ENCODE measurements around the gene TNNT2. TPM values are rescaled to one million over a fixed set of nuclear protein-coding genes. Genes with fewer than 3 reads are reported as not detected.
A peak's percentile ranks its signal among the peaks of the same experiment; 100 is the strongest.

The TNNT2 gene
- total and polyA plus RNA-seq, 2 of the 8 experiments (the other 6 are each of a cell fraction or from before 2014, with no cell fraction given): 3.1 to 21.0 TPM

GRCh38 chr1:201420608-201421002 lies 43.1 kb upstream of the TNNT2 start:
- H3K4me2 ChIP-seq (ENCODE audit: insufficient read depth in 1 of 2, low read depth in 2 of 2, low read length in 2 of 2): no peak overlapping the region
- H3K27me3 ChIP-seq (replicated peaks in 1 of 4; ENCODE audit: control insufficient read depth in 3 of 4, extremely low read depth in 1 of 4, insufficient read depth in 3 of 4, low read length in 3 of 4): 0 out of 7 replicates have a peak, but pooled peaks cover 0 to 2% (median 0%) of the 10 kb centered on the region in 4 experiments
- 0 out of 2 replicates have a peak overlapping the region, but pooled peaks have one; percentile 55 for H2AFZ ChIP-seq (ENCODE audit: low read length)
- TF ChIP-seq SP1 (IDR thresholded peaks at IDR 0.05; ENCODE audit: low read depth, low read length) (no peak), GABPA (IDR thresholded peaks at IDR 0.05; ENCODE audit: borderline replicate concordance, insufficient read depth, low read length) (no peak), POLR2A (IDR thresholded peaks at IDR 0.05; ENCODE audit: control extremely low read depth in 1 of 2, low read depth in 2 of 2, low read length in 2 of 2) (no peak), RBBP5 (IDR thresholded peaks at IDR 0.05; ENCODE audit: borderline replicate concordance, low read depth, low read length) (no peak), ATF2 (IDR thresholded peaks at IDR 0.05; ENCODE audit: low read length) (no peak), CEBPB (IDR thresholded peaks at IDR 0.05; ENCODE audit: low read depth, low read length) (no peak), CTBP2 (IDR thresholded peaks at IDR 0.05; ENCODE audit: borderline replicate concordance, insufficient read depth, insufficient read length, low read length) (no peak), KDM1A (IDR thresholded peaks at IDR 0.05; ENCODE audit: borderline replicate concordance, low read length) (no peak), TEAD4 (IDR thresholded peaks at IDR 0.05; ENCODE audit: low read depth, low read length) (no peak), HDAC2 (IDR thresholded peaks at IDR 0.05; ENCODE audit: borderline replicate concordance in 1 of 2, low read depth in 2 of 2, low read length in 2 of 2) (no peak), SAP30 (IDR thresholded peaks at IDR 0.05; ENCODE audit: insufficient read depth, insufficient replicate concordance, low read length) (no peak)

More at GRCh38 chr1:201420608-201421002, 43.1 kb upstream of the TNNT2 start:
- no peaks in the 10 kb centered on the region for H3K36me3 ChIP-seq (ENCODE audit: control insufficient read depth in 2 of 4, insufficient read depth in 4 of 4, low read length in 3 of 4)
- no peak overlapping the region for H2BK20ac ChIP-seq (ENCODE audit: low read length)
- H3K4me1 ChIP-seq (replicated peaks in 1 of 4; ENCODE audit: control insufficient read depth in 3 of 4, insufficient read depth in 4 of 4, low read length in 3 of 4): peaks cover 0 to 10% (median 0%) of the 10 kb centered on the region in 4 experiments; a peak in 1 of 7 replicates
- H3K79me2 ChIP-seq (ENCODE audit: control insufficient read depth in 1 of 2, insufficient read depth in 2 of 2, low read length in 2 of 2): no peaks in the 10 kb centered on the region
- ChIA-PET CTCF (ENCODE audit: partially characterized antibody) (interaction anchor here (0.7 to 7.0 kb wide), 8 partner anchors 10 to 108 kb away, joined by 3 to 60 read pairs (median 6); no protein-coding TSS in a partner anchor), POLR2A (ENCODE audit: partially characterized antibody) (interaction anchor here (0.6 to 2.6 kb wide), 3 partner anchors 9 to 16 kb away, joined by 3 to 8 read pairs (median 4); no protein-coding TSS in a partner anchor)
- no peak overlapping the region for H3K4ac ChIP-seq (replicated peaks; ENCODE audit: insufficient read length, low read depth, low read length)
- no peak for FAIRE-seq
- H2BK120ac ChIP-seq (replicated peaks; ENCODE audit: low read depth, low read length): no peak overlapping the region
- H3K23ac ChIP-seq (ENCODE audit: insufficient read length): no peak overlapping the region
- 89% methylated on average over 7 of the region's 7 CpGs; no CpG with 5 or more reads in 1 of the 2 experiments for WGBS, 2 experiments (ENCODE audit: extremely low coverage in 1 of 2, insufficient coverage in 1 of 2, insufficient read length in 1 of 2, insufficient replicate concordance in 2 of 2, low coverage in 1 of 2, low lambda C conversion rate in 2 of 2, missing lambda C conversion rate in 1 of 2)
- H4K5ac ChIP-seq (ENCODE audit: insufficient read length, low read depth, low read length): peak overlapping the region; percentile 60
- no peak overlapping the region for H3K56ac ChIP-seq (replicated peaks; ENCODE audit: insufficient read length, low read depth, low read length)
- H3K18ac ChIP-seq (ENCODE audit: extremely low read depth, low read length): peak overlapping the region; percentile 38
- H3K23me2 ChIP-seq (ENCODE audit: low read depth, low read length): no peaks in the 10 kb centered on the region; the same call in 1 of the 2 replicates
- H2BK5ac ChIP-seq (ENCODE audit: low read depth, low read length): no peak overlapping the region
- no peak overlapping the region for H3K4me3 ChIP-seq (ENCODE audit: extremely low read depth in 1 of 4, insufficient read depth in 2 of 4, low read depth in 3 of 4, low read length in 4 of 4)
- H2AK5ac ChIP-seq (ENCODE audit: low read depth, low read length): no peak overlapping the region
- H4K8ac ChIP-seq (ENCODE audit: extremely low read depth, insufficient read depth, low read length): 0 out of 2 replicates have a peak overlapping the region, but pooled peaks have one; percentile 53
- H2BK12ac ChIP-seq (ENCODE audit: low read depth, low read length): peak overlapping the region; percentile 91; the same call in 1 of the 2 replicates
- DNase-seq (ENCODE audit: low read depth in 1 of 2, low spot score in 2 of 2): no peak
- H3K9me3 ChIP-seq (ENCODE audit: insufficient read depth in 2 of 2, low read depth in 1 of 2, low read length in 1 of 2): peaks cover 3 to 4% of the 10 kb centered on the region in 2 experiments; a peak in 3 of 4 replicates
- H3K9ac ChIP-seq (replicated peaks in 1 of 4; ENCODE audit: extremely low read depth in 1 of 4, low read depth in 3 of 4, low read length in 3 of 4): no peak overlapping the region
- peak overlapping the region; percentile 29; the same call in 1 of the 2 replicates for H2BK15ac ChIP-seq (ENCODE audit: low read length)
- no peaks in the 10 kb centered on the region for H3K79me1 ChIP-seq (ENCODE audit: low read depth, low read length)
- H4K91ac ChIP-seq (replicated peaks; ENCODE audit: insufficient read length, low read length): peak overlapping the region; percentile 61
- no peak overlapping the region for H3K14ac ChIP-seq (ENCODE audit: insufficient read length)
- no peak overlapping the region for H3K27ac ChIP-seq (ENCODE audit: low read depth, low read length)
- H4K20me1 ChIP-seq (replicated peaks in 1 of 2; ENCODE audit: control insufficient read depth in 1 of 2, insufficient read depth in 2 of 2, low read length in 2 of 2): no peaks in the 10 kb centered on the region

Data from H1 (cell line).